GM12892 (cell line): ENCODE measurements around the gene GCNT4.

Experiments
- POLR2A ChIP-seq: IDR thresholded peaks from 2 replicates; pipeline ENCODE4 v1.6.1; 2011; ENCODE audit warnings: low read depth, low read length, control low read depth
- POLR2AphosphoS5 ChIP-seq: IDR thresholded peaks from 2 replicates; pipeline ENCODE4 v1.6.1; 2011; ENCODE audit warnings: low read depth, low read length, control low read depth

DNA sequence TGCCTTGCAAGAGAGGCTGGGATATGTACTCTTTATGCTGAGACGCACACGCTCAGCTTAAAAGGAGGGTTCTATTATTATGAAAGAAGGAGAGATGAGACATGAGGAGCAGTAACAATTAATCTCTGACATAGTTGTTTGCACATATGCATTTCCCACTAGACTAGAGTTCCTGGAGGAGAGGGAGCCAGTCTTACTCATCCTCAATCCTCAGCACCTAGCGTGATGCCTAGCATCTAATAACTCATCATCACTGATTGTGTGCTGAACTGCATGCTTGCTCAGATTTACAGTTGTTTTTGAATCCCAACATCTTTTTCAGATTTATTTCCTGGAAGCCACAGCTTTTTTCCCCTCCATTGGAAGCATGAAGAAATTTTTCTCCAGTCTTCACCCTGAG, 35.5 kb downstream of the GCNT4 start:
- TF ChIP-seq POLR2AphosphoS5 (no peak), POLR2A (no peak)
